ENCODE results near the gene COMMD1.
A peak's percentile ranks its signal among the peaks of the same experiment; 100 is the strongest.
"Not testable (repeated sequence)": the region's sequence is repeated elsewhere in the genome, so short reads cannot be mapped to it uniquely, and the experiment has no call there.

The COMMD1 gene

GRCh38 chr2:61900281-61900680, 5.2 kb upstream of the COMMD1 start:
- ATAC-seq (ENCODE audit: low read depth): no peak
- DNase-seq (ENCODE audit: low spot score in 2 of 2): no peak
- H3K36me3 Mint-ChIP-seq: no peaks in the 10 kb centered on the region
- no peaks in the 10 kb centered on the region for H3K27me3 Mint-ChIP-seq
- no peak overlapping the region for H3K4me3 Mint-ChIP-seq
- peaks cover 2% of the 10 kb centered on the region for H3K4me1 Mint-ChIP-seq
- no peak overlapping the region for H3K27ac Mint-ChIP-seq
- H3K9me3 Mint-ChIP-seq: no peaks in the 10 kb centered on the region

DNA sequence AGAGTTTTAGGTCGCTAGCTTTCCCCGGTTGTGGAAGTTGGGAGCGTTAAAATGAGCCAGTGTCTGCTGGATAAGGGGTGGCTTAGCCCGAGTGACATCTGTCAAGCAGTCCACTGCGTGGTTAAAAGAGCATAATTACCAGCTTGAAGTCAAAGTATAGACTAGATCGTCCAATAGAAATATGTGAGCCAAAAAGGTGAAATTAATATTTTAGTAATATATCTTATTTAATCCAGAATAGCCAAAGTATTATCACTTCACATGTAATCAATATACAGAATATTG, 654 bp downstream of the COMMD1 start:
- no peaks in the 10 kb centered on the region for H3K9me3 Mint-ChIP-seq
- DNase-seq (ENCODE audit: low spot score in 2 of 2): no peak
- H3K27ac Mint-ChIP-seq: peak overlapping the region; percentile 92
- no peaks in the 10 kb centered on the region for H3K36me3 Mint-ChIP-seq
- H3K27me3 Mint-ChIP-seq: no peaks in the 10 kb centered on the region
- H3K4me1 Mint-ChIP-seq: peaks cover 12% of the 10 kb centered on the region
- ATAC-seq (ENCODE audit: low read depth): peak; percentile 1
- peak overlapping the region; percentile 96 for H3K4me3 Mint-ChIP-seq

DNA sequence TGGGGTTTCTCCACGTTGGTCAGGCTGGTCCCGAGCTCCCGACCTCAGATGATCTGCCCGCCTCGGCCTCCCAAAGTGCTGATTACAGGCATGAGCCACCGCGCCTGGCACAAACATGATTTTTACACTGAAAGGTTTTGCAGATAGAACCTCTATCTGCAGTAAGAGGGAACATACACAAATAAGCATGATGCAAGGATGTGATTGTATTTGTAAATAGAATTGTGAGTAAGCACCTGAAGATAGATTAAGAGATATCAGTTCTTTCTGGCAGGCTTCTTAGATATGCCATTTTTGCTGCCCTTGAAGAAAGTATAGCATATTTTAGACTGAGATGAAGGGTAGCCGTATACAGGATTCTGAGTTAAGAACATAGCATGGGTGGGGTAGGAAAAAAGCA, 3.6 kb downstream of the COMMD1 start:
- no peak for DNase-seq (ENCODE audit: low spot score in 2 of 2)
- Mint-ChIP-seq H3K9me3 (no peaks in the 10 kb centered on the region), H3K27me3 (no peaks in the 10 kb centered on the region)

DNA sequence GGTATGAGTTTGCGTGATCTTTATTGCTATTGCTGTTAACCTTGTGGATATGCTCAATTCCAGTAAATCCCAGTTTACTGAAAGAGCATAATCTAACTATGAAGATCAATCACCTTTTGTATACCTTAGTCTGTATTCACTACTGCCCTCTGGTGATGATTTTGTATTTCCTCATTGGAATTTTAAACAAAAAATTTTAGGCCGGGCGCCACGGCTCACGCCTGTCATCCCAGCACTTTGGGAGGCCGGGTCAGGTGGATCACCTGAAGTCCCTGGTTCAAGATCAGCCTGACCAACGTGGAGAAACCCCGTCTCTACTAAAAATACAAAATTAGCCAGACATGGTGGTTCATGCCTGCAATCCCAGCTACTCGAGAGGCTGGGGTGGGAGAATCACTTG, 5.1 kb downstream of the COMMD1 start:
- Mint-ChIP-seq H3K27ac (no peak overlapping the region), H3K36me3 (peaks cover 3% of the 10 kb centered on the region), H3K27me3 (no peaks in the 10 kb centered on the region), H3K4me1 (peaks cover 13% of the 10 kb centered on the region), H3K9me3 (no peaks in the 10 kb centered on the region), H3K4me3 (no peak overlapping the region)
- no peak for ATAC-seq (ENCODE audit: low read depth)
- DNase-seq (ENCODE audit: low spot score in 2 of 2): no peak

More for the DNA sequence above, 3.6 kb downstream of the COMMD1 start:
- Mint-ChIP-seq H3K4me3 (no peak overlapping the region), H3K4me1 (peaks cover 16% of the 10 kb centered on the region), H3K36me3 (peaks cover 3% of the 10 kb centered on the region), H3K27ac (peak overlapping the region; percentile 33)
- no peak for ATAC-seq (ENCODE audit: low read depth)

DNA sequence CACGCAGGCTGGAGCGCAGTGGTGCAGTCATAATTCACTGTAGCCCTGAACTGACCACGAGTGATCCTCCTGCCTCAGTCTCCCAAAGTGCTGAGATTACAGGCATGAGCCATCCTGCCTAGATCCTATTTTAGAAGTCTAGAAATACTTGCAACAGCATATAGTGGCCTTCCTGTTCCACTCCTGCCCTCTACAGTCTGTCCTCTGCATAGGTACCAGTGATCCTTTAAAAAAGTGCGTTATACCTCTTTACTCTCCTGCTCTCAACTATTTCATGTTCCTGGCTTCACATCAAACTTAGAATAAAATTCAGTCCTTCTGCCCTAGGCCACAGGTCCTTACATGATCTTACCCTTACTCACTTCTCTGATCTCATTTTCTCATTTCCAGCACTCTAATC, 6.0 kb downstream of the COMMD1 start:
- no peaks in the 10 kb centered on the region for H3K27me3 Mint-ChIP-seq
- H3K9me3 Mint-ChIP-seq: no peaks in the 10 kb centered on the region
- H3K36me3 Mint-ChIP-seq: peaks cover 3% of the 10 kb centered on the region
- no peak for DNase-seq (ENCODE audit: low spot score in 2 of 2)
- ATAC-seq (ENCODE audit: low read depth): no peak
- H3K4me3 Mint-ChIP-seq: no peak overlapping the region
- H3K27ac Mint-ChIP-seq: no peak overlapping the region
- H3K4me1 Mint-ChIP-seq: peaks cover 11% of the 10 kb centered on the region

DNA sequence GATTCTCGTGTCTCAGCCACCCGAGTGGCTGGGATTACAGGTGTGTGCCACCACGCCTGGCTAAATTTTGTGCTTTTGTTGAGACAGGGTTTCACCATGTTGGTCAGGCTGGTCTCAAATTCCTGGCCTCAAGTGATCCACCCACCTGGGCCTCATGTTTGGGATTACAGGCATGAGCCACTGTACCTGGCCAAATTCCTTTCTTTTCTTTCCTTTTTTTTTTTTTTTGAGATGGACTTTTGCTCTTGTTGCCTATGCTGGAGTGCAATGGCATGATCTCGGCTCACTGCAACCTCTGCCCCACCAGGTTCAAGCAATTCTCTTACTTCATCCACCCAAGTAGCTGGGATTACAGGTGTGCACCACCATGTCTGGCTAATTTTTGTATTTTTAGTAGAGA, 9.3 kb downstream of the COMMD1 start:
- H3K36me3 Mint-ChIP-seq; H3K4me1 Mint-ChIP-seq; DNase-seq (ENCODE audit: low spot score in 2 of 2); H3K27me3 Mint-ChIP-seq; H3K9me3 Mint-ChIP-seq; ATAC-seq (ENCODE audit: low read depth); H3K4me3 Mint-ChIP-seq: not testable (repeated sequence)
- H3K27ac Mint-ChIP-seq: peak overlapping the region; percentile 45

- DNase-seq (ENCODE audit: low spot score in 2 of 2) (no peak), ATAC-seq (ENCODE audit: low read depth) (no peak)
- H3K9me3 Mint-ChIP-seq: no peaks in the 10 kb centered on the region
- H3K4me3 Mint-ChIP-seq: no peak overlapping the region
- H3K27ac Mint-ChIP-seq: no peak overlapping the region
- peaks cover 2% of the 10 kb centered on the region for H3K4me1 Mint-ChIP-seq
- H3K27me3 Mint-ChIP-seq: no peaks in the 10 kb centered on the region
- H3K36me3 Mint-ChIP-seq: peaks cover 10% of the 10 kb centered on the region
Measured at GRCh38 chr2:61920548-61920947, 15.1 kb downstream of the COMMD1 start.

DNA sequence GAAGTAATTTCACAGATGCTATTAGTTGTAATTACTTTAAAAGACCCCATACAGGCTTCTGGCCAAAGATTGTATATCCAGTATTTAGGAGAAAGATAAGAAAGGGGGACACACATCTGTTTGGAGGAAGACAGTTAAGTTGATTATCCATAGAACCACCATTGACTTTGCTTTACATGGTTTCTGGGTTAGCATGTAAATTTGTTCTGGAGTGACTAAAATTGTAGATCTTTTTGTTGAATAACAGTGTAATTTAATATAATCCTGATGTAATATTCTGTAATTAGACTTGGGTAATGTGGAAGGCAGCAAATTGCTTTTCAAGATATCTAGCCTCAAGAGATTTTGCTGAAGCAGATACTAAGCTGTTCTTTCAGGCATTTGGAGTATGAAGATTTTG, 17.2 kb downstream of the COMMD1 start:
- peaks cover 8% of the 10 kb centered on the region for H3K4me1 Mint-ChIP-seq
- no peak overlapping the region for H3K27ac Mint-ChIP-seq
- no peaks in the 10 kb centered on the region for H3K9me3 Mint-ChIP-seq
- peaks cover 16% of the 10 kb centered on the region for H3K36me3 Mint-ChIP-seq
- DNase-seq (ENCODE audit: low spot score in 2 of 2) (no peak), ATAC-seq (ENCODE audit: low read depth) (no peak)
- H3K27me3 Mint-ChIP-seq: no peaks in the 10 kb centered on the region
- H3K4me3 Mint-ChIP-seq: no peak overlapping the region

DNA sequence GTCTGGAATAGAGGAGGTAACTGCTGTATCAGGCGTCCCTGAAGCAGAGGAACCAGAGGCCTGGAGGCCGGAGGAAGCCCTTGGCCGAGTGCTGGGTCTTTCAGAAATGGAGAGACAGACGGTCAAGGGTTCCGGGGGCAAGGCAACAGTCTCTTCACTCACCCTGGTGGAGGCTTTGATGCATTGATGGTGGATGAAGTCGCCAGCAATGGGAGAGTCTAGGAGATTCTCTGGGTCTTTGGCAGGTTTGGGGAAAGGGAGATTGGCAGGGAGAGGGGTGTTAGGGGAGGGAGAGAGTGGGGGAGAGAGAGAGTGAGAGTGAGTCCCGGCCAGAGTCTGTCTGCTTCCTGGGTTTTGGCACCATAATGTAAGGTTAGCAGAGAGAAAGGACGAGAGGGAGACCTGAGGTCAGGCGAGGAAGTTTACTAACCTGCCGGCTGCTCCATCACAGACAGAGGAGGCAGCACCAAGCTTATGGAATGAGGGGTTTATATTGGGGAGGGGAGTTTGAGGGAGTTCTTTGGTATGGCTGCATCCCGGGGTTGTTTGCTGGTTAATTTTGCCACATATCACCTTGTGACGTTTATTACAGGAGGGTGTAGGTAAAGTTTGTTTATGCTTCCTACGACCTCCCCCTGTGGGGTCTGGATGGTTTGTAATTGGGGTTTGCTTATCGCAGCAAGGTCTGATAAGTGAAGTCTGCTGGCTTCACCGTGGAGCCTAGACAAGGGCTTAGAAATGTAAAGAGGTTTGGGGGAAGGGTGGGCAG, 19.6 kb downstream of the COMMD1 start:
- Mint-ChIP-seq H3K9me3 (no peaks in the 10 kb centered on the region), H3K27ac (no peak overlapping the region), H3K4me1 (peaks cover 8% of the 10 kb centered on the region), H3K36me3 (peaks cover 20% of the 10 kb centered on the region), H3K27me3 (no peaks in the 10 kb centered on the region), H3K4me3 (no peak overlapping the region)
- no peak for DNase-seq (ENCODE audit: low spot score in 2 of 2)
- ATAC-seq (ENCODE audit: low read depth): no peak

GRCh38 chr2:61926531-61927477, 21.3 kb downstream of the COMMD1 start:
- peaks cover 20% of the 10 kb centered on the region for H3K36me3 Mint-ChIP-seq
- no peaks in the 10 kb centered on the region for H3K9me3 Mint-ChIP-seq
- no peak overlapping the region for H3K4me3 Mint-ChIP-seq
- H3K27ac Mint-ChIP-seq: peak overlapping the region; percentile 76
- H3K4me1 Mint-ChIP-seq: peaks cover 8% of the 10 kb centered on the region
- ATAC-seq (ENCODE audit: low read depth) (no peak), DNase-seq (ENCODE audit: low spot score in 2 of 2) (no peak)
- no peaks in the 10 kb centered on the region for H3K27me3 Mint-ChIP-seq

DNA sequence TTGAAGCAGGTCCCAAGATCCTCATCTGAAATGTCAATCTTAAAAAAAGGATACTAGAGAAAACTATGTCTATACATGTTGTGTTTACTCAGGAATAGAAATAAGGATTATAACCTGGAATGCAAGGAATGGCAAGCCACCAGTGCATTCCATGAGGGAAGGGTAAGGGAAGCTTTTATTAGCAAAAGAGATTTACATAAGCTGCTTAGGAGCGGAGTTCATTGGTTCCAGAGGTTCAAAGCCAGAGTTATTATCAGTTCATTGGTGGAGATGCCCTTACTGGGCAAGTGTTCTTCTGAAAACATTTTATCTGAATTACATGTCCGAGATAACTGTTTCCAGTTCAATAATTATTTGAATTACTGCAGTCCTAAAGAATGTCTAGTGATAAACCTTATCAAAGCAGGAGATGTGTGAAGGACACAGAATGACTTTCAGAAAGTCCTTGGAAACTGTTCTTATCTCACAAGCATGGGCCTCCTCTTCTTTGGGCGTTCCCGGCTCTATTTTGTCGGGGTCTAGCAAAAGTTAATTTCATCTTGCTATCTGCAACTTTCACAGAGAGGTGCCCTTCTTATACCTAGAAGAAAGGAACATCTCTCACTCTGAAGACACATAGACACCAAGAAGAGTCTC, 23.5 kb downstream of the COMMD1 start:
- Mint-ChIP-seq H3K36me3 (peaks cover 20% of the 10 kb centered on the region), H3K4me1 (peaks cover 8% of the 10 kb centered on the region), H3K9me3 (no peaks in the 10 kb centered on the region), H3K4me3 (no peak overlapping the region), H3K27ac (no peak overlapping the region), H3K27me3 (no peaks in the 10 kb centered on the region)
- no peak for ATAC-seq (ENCODE audit: low read depth)
- DNase-seq (ENCODE audit: low spot score in 2 of 2): no peak

- Mint-ChIP-seq H3K36me3 (peaks cover 7% of the 10 kb centered on the region), H3K4me1 (no peaks in the 10 kb centered on the region), H3K27me3 (no peaks in the 10 kb centered on the region), H3K4me3 (no peak overlapping the region), H3K27ac (no peak overlapping the region), H3K9me3 (no peaks in the 10 kb centered on the region)
- no peak for ATAC-seq (ENCODE audit: low read depth)
- no peak for DNase-seq (ENCODE audit: low spot score in 2 of 2)
Measured at GRCh38 chr2:61937098-61937497, 31.6 kb downstream of the COMMD1 start.

DNA sequence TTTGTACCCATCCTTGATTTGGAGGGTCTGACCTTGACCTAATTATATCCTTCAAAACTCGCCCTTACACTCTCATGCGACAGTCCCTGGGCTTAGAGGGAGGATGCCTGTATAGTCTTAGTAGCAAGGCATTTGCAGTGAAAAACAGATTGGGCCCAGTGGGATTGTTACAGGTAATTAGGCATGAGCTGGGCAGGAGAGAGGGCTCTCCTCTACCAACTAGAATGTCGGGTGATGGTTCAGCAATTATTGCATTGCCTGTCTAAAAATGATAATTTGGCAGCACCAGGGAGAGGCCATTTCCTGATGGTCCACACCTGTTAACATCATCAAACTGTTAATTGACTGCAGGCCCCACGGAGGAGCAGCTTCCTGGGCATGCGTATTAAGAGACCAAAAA, 32.4 kb downstream of the COMMD1 start:
- ATAC-seq (ENCODE audit: low read depth): no peak
- Mint-ChIP-seq H3K36me3 (peaks cover 5% of the 10 kb centered on the region), H3K4me3 (no peak overlapping the region), H3K4me1 (no peaks in the 10 kb centered on the region), H3K9me3 (no peaks in the 10 kb centered on the region), H3K27ac (no peak overlapping the region), H3K27me3 (no peaks in the 10 kb centered on the region)
- DNase-seq (ENCODE audit: low spot score in 2 of 2): no peak

DNA sequence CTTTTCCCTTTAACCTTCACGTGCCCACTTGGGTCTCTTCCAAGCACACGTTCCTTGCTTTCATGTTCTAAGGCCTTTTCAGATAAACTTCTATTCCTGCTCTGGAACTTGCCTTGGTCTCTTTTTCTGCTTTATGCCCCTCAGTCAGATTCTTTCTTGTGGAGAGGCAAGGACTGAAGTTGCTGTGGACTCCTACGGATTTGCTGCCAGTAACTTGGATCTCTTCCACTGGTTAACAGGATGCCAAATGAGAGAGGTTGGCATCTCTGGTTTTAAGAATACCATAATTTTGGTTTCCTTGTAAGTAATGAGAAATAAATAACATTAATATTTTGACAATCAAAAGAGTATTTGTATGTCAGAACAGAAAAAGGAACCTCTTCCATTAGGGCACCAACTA, 33.0 kb downstream of the COMMD1 start:
- peaks cover 5% of the 10 kb centered on the region for H3K36me3 Mint-ChIP-seq
- H3K4me1 Mint-ChIP-seq: peaks cover 2% of the 10 kb centered on the region
- no peak for ATAC-seq (ENCODE audit: low read depth)
- no peaks in the 10 kb centered on the region for H3K9me3 Mint-ChIP-seq
- no peaks in the 10 kb centered on the region for H3K27me3 Mint-ChIP-seq
- H3K27ac Mint-ChIP-seq: no peak overlapping the region
- no peak overlapping the region for H3K4me3 Mint-ChIP-seq
- DNase-seq (ENCODE audit: low spot score in 2 of 2): no peak

Measured in memory B cell (primary cell).